Fibroblast of the aortic adventitia (primary cell): ENCODE results near the gene HSDL2. TPM values are rescaled to one million over a fixed set of nuclear protein-coding genes. Genes with fewer than 3 reads are reported as not detected.

Experiments
- DNase-seq: peaks from one replicate; pipeline ENCODE4 v3.0.0-alpha.2; 2010; ENCODE audit warnings: low read depth
- H3K4me3 ChIP-seq: 2 replicates; pipeline ENCODE4 v1.5.1; 2011; ENCODE audit warnings: low read depth, mild to moderate bottlenecking, control low read depth, low read length, moderate library complexity
- CTCF ChIP-seq: IDR thresholded peaks from 2 replicates; pipeline ENCODE4 v1.5.1; 2011; ENCODE audit warnings: mild to moderate bottlenecking, low read length, control low read depth, inconsistent platforms; ENCODE audit not compliant: insufficient read depth
- total RNA-seq: library from RNA; depleted of rRNA; stranded (reverse); fragments of >200 nt; gene quantifications from 2 replicates; pipeline ENCODE4 v1.2.3, GENCODE V29; 2012; ENCODE audit warnings: low replicate concordance

Gene HSDL2
- total RNA-seq, 1 donor: 54.9 TPM

- TF ChIP-seq CTCF: no peak
- DNase-seq: no peak
- no peak overlapping the region for H3K4me3 ChIP-seq
Observed at GRCh38 chr9:112349008-112349333, 30.9 kb upstream of the HSDL2 start.

- no peak overlapping the region for H3K4me3 ChIP-seq
- TF ChIP-seq CTCF: no peak
- DNase-seq: no peak
Observed at GRCh38 chr9:112351184-112351583, 28.7 kb upstream of the HSDL2 start.

- no peak for DNase-seq
- no peak overlapping the region for H3K4me3 ChIP-seq
- no peak for TF ChIP-seq CTCF
Observed at GRCh38 chr9:112352209-112352608, 27.7 kb upstream of the HSDL2 start.

- DNase-seq: no peak
- TF ChIP-seq CTCF: no peak
- no peak overlapping the region for H3K4me3 ChIP-seq
Observed at GRCh38 chr9:112354081-112354743, 25.7 kb upstream of the HSDL2 start.

GRCh38 chr9:112355427-112355897, 24.4 kb upstream of the HSDL2 start:
- peak; percentile 26 for DNase-seq
- TF ChIP-seq CTCF: no peak
- no peak overlapping the region for H3K4me3 ChIP-seq

- H3K4me3 ChIP-seq: no peak overlapping the region
- peak; percentile 65 for DNase-seq
- TF ChIP-seq CTCF: no peak
Observed at GRCh38 chr9:112360047-112360804, 19.7 kb upstream of the HSDL2 start.
